Smooth muscle cell of the brain vasculature (primary cell): ENCODE results near the gene BMP2.

ENCODE experiments used
- DNase-seq: peaks from one replicate; pipeline ENCODE4 v3.0.0-alpha.2; 2012; ENCODE audit warnings: low read depth, low spot score

BMP2 gene

GRCh38 chr20:6768228-6769140, 998 bp downstream of the BMP2 start:
- no peak for DNase-seq

- no peak for DNase-seq
These were observed 2.7 kb downstream of the BMP2 start for GRCh38 chr20:6769903-6770785.

- DNase-seq = no peak
These were observed 3.3 kb downstream of the BMP2 start for GRCh38 chr20:6770786-6771100.

- DNase-seq = no peak
These were observed 13.1 kb downstream of the BMP2 start for GRCh38 chr20:6780433-6781190.

- DNase-seq = no peak
These were observed 16.3 kb downstream of the BMP2 start for GRCh38 chr20:6783752-6784151.

- DNase-seq = no peak
These were observed 16.7 kb downstream of the BMP2 start for GRCh38 chr20:6784210-6784631.

- no peak for DNase-seq
These were observed 17.3 kb downstream of the BMP2 start for GRCh38 chr20:6784767-6785166.

GRCh38 chr20:6786548-6786947, 19.1 kb downstream of the BMP2 start:
- DNase-seq = no peak

GRCh38 chr20:6792789-6793188, 25.3 kb downstream of the BMP2 start:
- DNase-seq = no peak

- no peak for DNase-seq
These were observed 34.7 kb downstream of the BMP2 start for GRCh38 chr20:6802227-6802626.

- DNase-seq = no peak
These were observed 38.8 kb downstream of the BMP2 start for GRCh38 chr20:6806275-6806674.

GRCh38 chr20:6811262-6812035, 44.0 kb downstream of the BMP2 start:
- DNase-seq = no peak

GRCh38 chr20:6812530-6812929, 45.0 kb downstream of the BMP2 start:
- DNase-seq = no peak

- DNase-seq = no peak
These were observed 47.5 kb downstream of the BMP2 start for GRCh38 chr20:6814945-6815344.

GRCh38 chr20:6818033-6818808, 50.7 kb downstream of the BMP2 start:
- no peak for DNase-seq

GRCh38 chr20:6819599-6819998, 52.1 kb downstream of the BMP2 start:
- DNase-seq = no peak

GRCh38 chr20:6824401-6824800, 56.9 kb downstream of the BMP2 start:
- DNase-seq = no peak

- DNase-seq = no peak
These were observed 60.0 kb downstream of the BMP2 start for GRCh38 chr20:6827472-6827871.

GRCh38 chr20:6828794-6829423, 61.4 kb downstream of the BMP2 start:
- peak; percentile 39 for DNase-seq
